A549 (cell line): ENCODE data around the gene BCR.

ENCODE experiments used
- CEBPB ChIP-seq, 2 experiments: fragments of >200 bp in 1 of 2; sonication (Bioruptor Twin) in 1 of 2; formaldehyde crosslinking in 1 of 2; IDR thresholded peaks; 2 replicates each; pipeline ENCODE4 v1.6.1; 2012 to 2016
- CTCF ChIP-seq: fragments of >200 bp; sonication (Bioruptor Twin); formaldehyde crosslinking; IDR thresholded peaks from 3 replicates; pipeline ENCODE4 v1.5.1; 2016
- EP300 ChIP-seq, 2 experiments: fragments of >200 bp; sonication (Bioruptor Twin); formaldehyde crosslinking; IDR thresholded peaks; 2 replicates in 1 of 2; 3 replicates in 1 of 2; pipeline ENCODE4 v1.6.1; 2016 to 2017
- HMGXB4 ChIP-seq: fragments of 250-450 bp; sonication (Bioruptor Pico); IDR thresholded peaks from 2 replicates; pipeline ENCODE4 v1.5.0; 2021; ENCODE audit warnings: mild to moderate bottlenecking, moderate library complexity, borderline replicate concordance
- HOXB5 ChIP-seq: fragments of 250-450 bp; sonication (Bioruptor Pico); IDR thresholded peaks from 2 replicates; pipeline ENCODE4 v1.5.0; 2020; ENCODE audit warnings: mild to moderate bottlenecking, moderate library complexity
- MAFK ChIP-seq: fragments of 450-650 bp; IDR thresholded peaks from 2 replicates; pipeline ENCODE4 v1.6.1; 2014; ENCODE audit not compliant: partially characterized antibody
- MYC ChIP-seq: IDR thresholded peaks from 2 replicates; pipeline ENCODE4 v1.6.1; 2012; ENCODE audit warnings: mild to moderate bottlenecking, inconsistent platforms, low read length, improper control_type of control experiment, borderline replicate concordance
- NFE2L2 ChIP-seq: fragments of 150-350 bp; conservative IDR thresholded peaks from 2 replicates; pipeline ENCODE4 v1.6.1; 2014; ENCODE audit warnings: low read length
- POLR2A ChIP-seq: IDR thresholded peaks from 2 replicates; pipeline ENCODE4 v1.6.1; 2012; ENCODE audit warnings: mild to moderate bottlenecking, low read length
- TF ChIP-seq, protein P1 (sequence below): IDR thresholded peaks from 2 replicates; pipeline ENCODE4 v1.6.1; 2012

DNA sequence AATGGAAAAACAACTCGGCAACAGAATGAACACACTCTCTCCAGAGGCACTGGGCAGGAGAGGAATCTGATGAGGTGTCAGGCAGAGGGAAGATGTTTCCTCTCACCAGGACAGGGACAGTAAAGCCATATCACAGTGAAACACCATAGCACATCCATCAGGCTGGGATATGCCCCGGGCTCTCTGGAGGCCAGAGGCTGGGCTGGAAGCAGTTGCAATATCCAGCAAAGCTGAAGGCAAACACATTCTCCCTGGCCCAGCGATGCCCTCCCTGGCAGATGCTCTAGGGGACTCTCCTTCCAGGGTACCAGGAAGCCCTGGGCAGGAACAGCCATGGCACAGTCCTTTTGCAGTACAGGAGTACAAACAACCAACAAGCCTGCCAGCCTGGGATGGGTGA, 49.6 kb upstream of the BCR start:
- TF ChIP-seq HMGXB4 (no peak), EP300 (IDR thresholded peaks at IDR 0.05) (no peak), CTCF (no peak), NFE2L2 (no peak), POLR2A (no peak), HOXB5 (no peak), MYC (no peak), CEBPB (IDR thresholded peaks at IDR 0.05) (no peak), MAFK (no peak)
- TF ChIP-seq, protein P1, sequence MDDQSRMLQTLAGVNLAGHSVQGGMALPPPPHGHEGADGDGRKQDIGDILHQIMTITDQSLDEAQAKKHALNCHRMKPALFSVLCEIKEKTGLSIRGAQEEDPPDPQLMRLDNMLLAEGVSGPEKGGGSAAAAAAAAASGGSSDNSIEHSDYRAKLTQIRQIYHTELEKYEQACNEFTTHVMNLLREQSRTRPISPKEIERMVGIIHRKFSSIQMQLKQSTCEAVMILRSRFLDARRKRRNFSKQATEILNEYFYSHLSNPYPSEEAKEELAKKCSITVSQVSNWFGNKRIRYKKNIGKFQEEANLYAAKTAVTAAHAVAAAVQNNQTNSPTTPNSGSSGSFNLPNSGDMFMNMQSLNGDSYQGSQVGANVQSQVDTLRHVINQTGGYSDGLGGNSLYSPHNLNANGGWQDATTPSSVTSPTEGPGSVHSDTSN, result no peak
